ENCODE data around the gene POLR2E. TPM values are rescaled to one million over a fixed set of nuclear protein-coding genes. Genes with fewer than 3 reads are reported as not detected.

POLR2E gene
- total RNA-seq, 4 donors from 2014 or later: 151 to 216 (median 188) TPM

DNA sequence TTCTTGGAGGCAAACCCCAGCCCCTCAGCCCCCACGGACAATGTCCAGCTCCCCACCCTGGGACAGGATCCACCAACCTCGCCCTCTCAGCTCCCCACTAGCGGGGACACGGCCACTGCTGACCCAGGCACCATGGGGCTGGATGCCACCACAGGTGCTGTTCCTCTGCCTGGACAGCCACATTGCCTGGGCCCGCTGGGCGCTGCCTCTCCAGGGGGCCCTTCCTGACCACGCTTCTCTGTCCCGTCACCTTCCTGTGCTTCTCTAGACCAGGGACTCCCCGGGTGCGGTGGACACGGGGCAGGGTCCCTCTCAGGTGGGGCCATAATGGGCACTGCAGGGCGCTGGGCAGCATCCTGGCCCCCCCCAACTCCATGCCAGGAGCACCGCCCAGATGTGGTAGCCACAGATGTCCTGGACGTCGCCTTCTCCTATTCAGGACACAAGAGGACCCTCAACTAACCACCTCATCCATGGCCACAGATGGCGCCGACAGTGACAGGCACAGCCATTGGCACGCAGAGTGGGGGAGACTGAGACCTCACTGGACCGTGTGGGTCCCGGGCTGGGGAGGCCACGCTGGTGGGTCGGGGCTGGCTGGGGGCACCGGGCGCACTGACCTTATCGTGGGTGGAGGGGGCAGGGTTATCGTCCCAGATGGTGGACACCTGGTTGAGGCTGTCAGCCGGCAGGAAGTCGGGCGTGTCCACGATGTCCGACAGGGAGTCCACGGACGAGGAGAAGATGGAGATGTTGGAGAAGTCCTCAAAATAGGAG, 32.0 kb upstream of the POLR2E start:
- ATAC-seq (ENCODE audit: low FRiP score): no peak
- TF ChIP-seq, protein P1, sequence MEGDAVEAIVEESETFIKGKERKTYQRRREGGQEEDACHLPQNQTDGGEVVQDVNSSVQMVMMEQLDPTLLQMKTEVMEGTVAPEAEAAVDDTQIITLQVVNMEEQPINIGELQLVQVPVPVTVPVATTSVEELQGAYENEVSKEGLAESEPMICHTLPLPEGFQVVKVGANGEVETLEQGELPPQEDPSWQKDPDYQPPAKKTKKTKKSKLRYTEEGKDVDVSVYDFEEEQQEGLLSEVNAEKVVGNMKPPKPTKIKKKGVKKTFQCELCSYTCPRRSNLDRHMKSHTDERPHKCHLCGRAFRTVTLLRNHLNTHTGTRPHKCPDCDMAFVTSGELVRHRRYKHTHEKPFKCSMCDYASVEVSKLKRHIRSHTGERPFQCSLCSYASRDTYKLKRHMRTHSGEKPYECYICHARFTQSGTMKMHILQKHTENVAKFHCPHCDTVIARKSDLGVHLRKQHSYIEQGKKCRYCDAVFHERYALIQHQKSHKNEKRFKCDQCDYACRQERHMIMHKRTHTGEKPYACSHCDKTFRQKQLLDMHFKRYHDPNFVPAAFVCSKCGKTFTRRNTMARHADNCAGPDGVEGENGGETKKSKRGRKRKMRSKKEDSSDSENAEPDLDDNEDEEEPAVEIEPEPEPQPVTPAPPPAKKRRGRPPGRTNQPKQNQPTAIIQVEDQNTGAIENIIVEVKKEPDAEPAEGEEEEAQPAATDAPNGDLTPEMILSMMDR (IDR thresholded peaks at IDR 0.05): no peak
- no peak for DNase-seq (ENCODE audit: low spot score)

DNA sequence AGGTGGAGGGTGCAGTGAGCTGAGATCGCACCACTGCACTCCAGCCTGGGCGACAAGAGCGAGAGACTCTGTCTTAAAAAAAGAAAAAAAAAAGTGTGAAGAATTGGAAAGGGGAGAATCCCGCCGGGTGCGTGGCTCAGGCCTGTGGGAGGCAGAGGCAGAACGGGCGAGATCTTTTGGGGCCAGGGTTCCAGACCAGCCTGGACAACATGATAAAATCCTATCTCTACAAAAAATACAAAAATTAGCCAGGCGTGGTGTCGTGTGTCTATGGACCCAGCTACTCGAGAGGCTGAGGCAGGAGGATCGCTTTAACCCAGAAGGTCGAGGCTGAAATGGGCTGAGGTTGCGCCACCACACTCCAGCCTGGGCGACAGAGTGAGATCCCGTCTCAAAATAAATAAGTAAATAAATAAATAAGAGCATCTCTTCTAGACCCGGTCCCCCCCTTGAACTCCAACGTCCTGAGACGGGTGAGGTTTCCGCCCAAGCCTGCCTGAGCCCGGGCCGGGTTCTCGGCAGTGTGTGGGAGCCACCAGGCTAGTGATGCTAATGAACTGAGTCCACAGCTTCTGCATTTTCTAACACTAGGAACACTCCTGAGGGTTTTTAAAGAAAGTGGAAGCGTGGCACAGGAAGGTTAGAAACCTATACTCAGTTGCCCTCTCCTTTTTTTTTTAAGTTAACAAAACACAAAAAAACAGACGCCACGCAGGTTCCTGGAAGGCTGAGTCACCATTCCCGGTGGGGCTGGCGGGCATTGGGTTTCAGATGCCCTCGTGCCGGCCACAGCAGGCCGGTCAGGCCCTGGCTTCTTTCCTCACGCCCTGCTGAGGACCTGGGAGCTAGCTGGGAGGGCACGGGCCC, 30.7 kb upstream of the POLR2E start:
- ATAC-seq (ENCODE audit: low FRiP score) (no peak), DNase-seq (ENCODE audit: low spot score) (no peak)
- TF ChIP-seq, protein P1 (IDR thresholded peaks at IDR 0.05): no peak

- ATAC-seq (ENCODE audit: low FRiP score): no peak
- DNase-seq (ENCODE audit: low spot score): no peak
- TF ChIP-seq, protein P1 (IDR thresholded peaks at IDR 0.05): no peak
Observed at GRCh38 chr19:1123885-1124677, 28.9 kb upstream of the POLR2E start.

- DNase-seq (ENCODE audit: low spot score) (no peak), ATAC-seq (ENCODE audit: low FRiP score) (peak; percentile 3)
- TF ChIP-seq, protein P1 (IDR thresholded peaks at IDR 0.05): no peak
Observed at GRCh38 chr19:1123381-1123780, 28.2 kb upstream of the POLR2E start.

- peak; percentile 48 for ATAC-seq (ENCODE audit: low FRiP score)
- DNase-seq (ENCODE audit: low spot score): peak; percentile 69
- TF ChIP-seq, protein P1 (IDR thresholded peaks at IDR 0.05): no peak
Observed at GRCh38 chr19:1122972-1123363, 27.8 kb upstream of the POLR2E start.

GRCh38 chr19:1122021-1122971, 27.1 kb upstream of the POLR2E start:
- ATAC-seq (ENCODE audit: low FRiP score) (no peak), DNase-seq (ENCODE audit: low spot score) (no peak)
- TF ChIP-seq, protein P1 (IDR thresholded peaks at IDR 0.05): no peak

Measured in omental fat pad (tissue), 4 donors.